MM.1S (cell line): Measurements from ENCODE around the gene RARA.

ENCODE experiments used
- EZH2 ChIP-seq: fragments of 300-600 bp; sonication (generic); optimal IDR thresholded peaks from 2 replicates; pipeline ENCODE3; 2017; ENCODE audit warnings: low read depth, mild to moderate bottlenecking, antibody characterized with exemption, low read length, mixed read lengths
- EZH2phosphoT487 ChIP-seq: fragments of 300-600 bp; sonication (generic); IDR thresholded peaks from 2 replicates; pipeline ENCODE4 v1.6.1; 2018; ENCODE audit warnings: antibody characterized with exemption, low read length
- TF ChIP-seq, protein P1 (sequence below): fragments of 300-600 bp; sonication (generic); IDR thresholded peaks from 2 replicates; pipeline ENCODE4 v1.5.1; 2016; ENCODE audit warnings: antibody characterized with exemption, low read length, mixed read lengths

GRCh38 chr17:40312131-40312731, 3.3 kb downstream of the RARA start:
- TF ChIP-seq, protein P1, sequence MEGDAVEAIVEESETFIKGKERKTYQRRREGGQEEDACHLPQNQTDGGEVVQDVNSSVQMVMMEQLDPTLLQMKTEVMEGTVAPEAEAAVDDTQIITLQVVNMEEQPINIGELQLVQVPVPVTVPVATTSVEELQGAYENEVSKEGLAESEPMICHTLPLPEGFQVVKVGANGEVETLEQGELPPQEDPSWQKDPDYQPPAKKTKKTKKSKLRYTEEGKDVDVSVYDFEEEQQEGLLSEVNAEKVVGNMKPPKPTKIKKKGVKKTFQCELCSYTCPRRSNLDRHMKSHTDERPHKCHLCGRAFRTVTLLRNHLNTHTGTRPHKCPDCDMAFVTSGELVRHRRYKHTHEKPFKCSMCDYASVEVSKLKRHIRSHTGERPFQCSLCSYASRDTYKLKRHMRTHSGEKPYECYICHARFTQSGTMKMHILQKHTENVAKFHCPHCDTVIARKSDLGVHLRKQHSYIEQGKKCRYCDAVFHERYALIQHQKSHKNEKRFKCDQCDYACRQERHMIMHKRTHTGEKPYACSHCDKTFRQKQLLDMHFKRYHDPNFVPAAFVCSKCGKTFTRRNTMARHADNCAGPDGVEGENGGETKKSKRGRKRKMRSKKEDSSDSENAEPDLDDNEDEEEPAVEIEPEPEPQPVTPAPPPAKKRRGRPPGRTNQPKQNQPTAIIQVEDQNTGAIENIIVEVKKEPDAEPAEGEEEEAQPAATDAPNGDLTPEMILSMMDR, result no peak
- TF ChIP-seq EZH2 (no peak), EZH2phosphoT487 (no peak)
